Nephron (organoid): Measurements from ENCODE around the gene FOXN3.

Experiments
- H3K27ac Mint-ChIP-seq, 3 experiments: 2 replicates each; pipeline ENCODE4 v1.8.0; 2020; ENCODE audit warnings: mixed read lengths in 3 of 3, mild to moderate bottlenecking in 2 of 3, moderate library complexity in 1 of 3
- H3K27me3 Mint-ChIP-seq: 2 replicates; pipeline ENCODE4 v1.8.0; 2021; ENCODE audit warnings: low read depth, mild to moderate bottlenecking, moderate library complexity, mixed read lengths
- H3K36me3 Mint-ChIP-seq: 2 replicates; pipeline ENCODE4 v1.8.0; 2020; ENCODE audit warnings: low read depth, mixed read lengths
- H3K4me1 Mint-ChIP-seq: 2 replicates; pipeline ENCODE4 v1.8.0; 2020; ENCODE audit warnings: mixed read lengths
- H3K4me3 Mint-ChIP-seq, 3 experiments: 2 replicates each; pipeline ENCODE4 v1.8.0; 2020; ENCODE audit warnings: mild to moderate bottlenecking in 3 of 3, mixed read lengths in 3 of 3, moderate library complexity in 2 of 3
- H3K9me3 Mint-ChIP-seq: 2 replicates; pipeline ENCODE4 v1.8.0; 2020; ENCODE audit warnings: mixed read lengths
- CTCF ChIP-seq, 3 experiments: fragments of 200-600 bp; sonication (generic); IDR thresholded peaks; one replicate each; pipeline ENCODE4 v1.5.0; 2021; ENCODE audit warnings: antibody characterized with exemption in 3 of 3; ENCODE audit not compliant: unreplicated experiment in 3 of 3

Gene FOXN3

DNA sequence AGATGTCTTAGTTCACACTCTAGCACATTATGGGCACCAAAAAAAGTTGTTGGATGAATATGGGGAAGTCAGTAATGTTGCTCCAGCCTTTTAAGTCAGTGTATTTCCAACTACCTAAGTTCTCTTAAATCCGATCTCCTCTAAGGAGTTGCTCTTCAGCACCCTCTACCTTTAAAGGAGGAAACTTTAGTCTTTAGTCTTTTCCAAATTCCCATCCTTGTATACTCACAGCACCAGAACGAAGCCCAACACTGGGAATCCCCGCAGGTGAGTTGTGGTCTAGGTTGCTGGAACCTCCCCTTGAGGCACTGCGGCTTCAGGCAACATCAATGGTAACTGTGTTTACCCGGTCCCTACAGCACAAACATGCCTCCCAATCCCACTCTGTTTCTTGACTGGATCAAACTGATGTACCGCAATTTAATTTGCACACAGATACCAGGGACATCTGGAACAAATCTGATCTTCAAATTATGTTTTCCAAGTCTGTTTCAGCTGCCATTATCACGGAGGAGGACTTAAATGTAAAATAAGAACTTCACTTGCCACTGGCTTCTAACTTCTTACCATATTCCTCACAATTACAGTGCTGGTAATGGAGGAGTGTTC is 179.0 kb downstream of the FOXN3 start:
- Mint-ChIP-seq H3K27me3 (no peaks in the 10 kb centered on the region), H3K36me3 (peaks cover 12% of the 10 kb centered on the region), H3K4me3 (no peak overlapping the region)

DNA sequence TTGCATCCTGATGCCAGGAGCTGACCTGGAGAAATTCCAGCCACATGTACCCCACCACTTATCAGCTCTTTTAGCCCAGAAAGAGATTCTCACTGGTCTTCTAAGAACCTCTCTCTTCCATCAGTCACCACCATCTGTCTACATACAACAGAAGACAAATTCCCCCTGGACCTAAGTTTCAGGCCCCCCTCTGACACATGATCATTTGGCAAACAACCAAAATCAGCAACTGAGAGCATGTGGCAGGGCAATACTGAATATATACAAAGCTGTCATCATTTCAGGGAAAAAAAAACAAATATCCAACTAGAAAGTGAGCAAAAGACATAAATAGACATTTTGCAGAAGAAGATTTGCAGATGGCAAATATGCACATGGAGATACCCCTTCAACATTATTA is 180.2 kb downstream of the FOXN3 start:
- H3K9me3 Mint-ChIP-seq: peaks cover 2% of the 10 kb centered on the region
- H3K36me3 Mint-ChIP-seq: peaks cover 12% of the 10 kb centered on the region
- TF ChIP-seq CTCF (IDR thresholded peaks at IDR 0.05; ENCODE audit: unreplicated experiment in 3 of 3): no peak
- H3K4me3 Mint-ChIP-seq: no peak overlapping the region
- H3K27me3 Mint-ChIP-seq: no peaks in the 10 kb centered on the region
- H3K27ac Mint-ChIP-seq: peak overlapping the region in 1 of 3 experiments; percentile 8
- peaks cover 21% of the 10 kb centered on the region for H3K4me1 Mint-ChIP-seq

More for the DNA sequence above, 179.0 kb downstream of the FOXN3 start:
- Mint-ChIP-seq H3K4me1 (peaks cover 28% of the 10 kb centered on the region), H3K9me3 (peaks cover 2% of the 10 kb centered on the region), H3K27ac (no peak overlapping the region)
- peak in 2 of 3 experiments; percentile 17 to 35 for TF ChIP-seq CTCF (IDR thresholded peaks at IDR 0.05; ENCODE audit: unreplicated experiment in 3 of 3)

DNA sequence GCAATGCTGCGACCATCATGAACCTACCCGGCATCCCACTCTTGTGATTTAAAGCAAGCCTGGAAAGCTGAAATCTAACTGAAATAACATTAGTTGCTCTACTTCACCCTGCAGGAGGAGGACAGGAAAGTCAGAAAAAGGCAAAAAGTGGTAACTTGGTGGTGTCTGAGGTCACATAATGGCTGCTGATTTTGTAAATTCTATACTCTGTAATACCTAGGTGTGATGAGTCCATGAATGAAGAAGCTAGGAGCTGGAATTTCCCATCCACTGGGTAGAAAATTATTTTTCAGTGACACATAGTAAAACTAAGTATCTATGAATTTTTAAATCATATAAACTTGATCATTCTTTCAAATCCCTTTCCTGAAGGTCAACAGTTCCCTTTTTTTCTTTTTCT is 183.8 kb downstream of the FOXN3 start:
- Mint-ChIP-seq H3K36me3 (peaks cover 7% of the 10 kb centered on the region), H3K9me3 (peaks cover 2% of the 10 kb centered on the region), H3K4me3 (no peak overlapping the region), H3K4me1 (peaks cover 27% of the 10 kb centered on the region), H3K27ac (no peak overlapping the region), H3K27me3 (no peaks in the 10 kb centered on the region)
- TF ChIP-seq CTCF (IDR thresholded peaks at IDR 0.05; ENCODE audit: unreplicated experiment in 3 of 3): no peak

- Mint-ChIP-seq H3K27me3 (no peaks in the 10 kb centered on the region), H3K4me1 (peaks cover 22% of the 10 kb centered on the region), H3K4me3 (no peak overlapping the region), H3K27ac (no peak overlapping the region), H3K9me3 (peaks cover 2% of the 10 kb centered on the region), H3K36me3 (peaks cover 4% of the 10 kb centered on the region)
- TF ChIP-seq CTCF (IDR thresholded peaks at IDR 0.05; ENCODE audit: unreplicated experiment in 3 of 3): no peak
These were observed 184.6 kb downstream of the FOXN3 start for GRCh38 chr14:89232265-89233070.

DNA sequence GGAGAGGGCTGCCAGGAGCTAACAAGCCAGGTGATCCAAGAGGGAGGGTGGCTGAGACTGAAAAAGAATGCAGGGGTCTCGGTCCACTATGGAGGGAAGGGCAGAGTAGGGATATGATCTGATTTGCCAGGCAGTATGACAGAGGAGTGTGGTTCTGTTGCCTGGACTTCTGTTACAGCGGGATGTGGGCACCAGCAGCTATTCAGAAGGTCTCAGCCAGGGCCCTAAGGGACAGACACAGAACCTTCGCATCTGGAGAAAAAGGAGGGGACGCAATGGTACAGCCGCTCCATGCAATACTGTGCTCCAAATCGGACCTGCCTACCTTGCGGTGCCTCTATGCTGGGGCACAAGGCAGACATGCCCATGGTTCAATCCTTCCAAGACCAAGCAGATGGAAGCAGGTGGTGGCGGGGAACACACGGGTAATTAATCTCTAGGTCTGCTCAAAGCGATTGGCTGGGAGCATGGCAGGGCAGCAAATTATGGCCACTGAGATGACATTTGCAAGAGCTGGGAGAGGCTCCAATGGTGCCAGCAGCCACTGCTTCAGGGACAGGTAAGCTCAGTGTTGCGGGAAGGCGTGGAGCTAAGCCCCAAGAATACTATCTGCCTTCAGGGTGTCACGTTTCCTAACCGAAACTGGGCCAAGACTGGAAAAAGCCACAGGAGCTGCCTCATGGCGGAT is 185.5 kb downstream of the FOXN3 start:
- Mint-ChIP-seq H3K4me1 (peaks cover 26% of the 10 kb centered on the region), H3K36me3 (peaks cover under 1% of the 10 kb centered on the region), H3K27me3 (no peaks in the 10 kb centered on the region), H3K27ac (no peak overlapping the region), H3K9me3 (no peaks in the 10 kb centered on the region), H3K4me3 (no peak overlapping the region)
- no peak for TF ChIP-seq CTCF (IDR thresholded peaks at IDR 0.05; ENCODE audit: unreplicated experiment in 3 of 3)
